ENCODE measurements around the gene TFPI.

TFPI gene

DNA sequence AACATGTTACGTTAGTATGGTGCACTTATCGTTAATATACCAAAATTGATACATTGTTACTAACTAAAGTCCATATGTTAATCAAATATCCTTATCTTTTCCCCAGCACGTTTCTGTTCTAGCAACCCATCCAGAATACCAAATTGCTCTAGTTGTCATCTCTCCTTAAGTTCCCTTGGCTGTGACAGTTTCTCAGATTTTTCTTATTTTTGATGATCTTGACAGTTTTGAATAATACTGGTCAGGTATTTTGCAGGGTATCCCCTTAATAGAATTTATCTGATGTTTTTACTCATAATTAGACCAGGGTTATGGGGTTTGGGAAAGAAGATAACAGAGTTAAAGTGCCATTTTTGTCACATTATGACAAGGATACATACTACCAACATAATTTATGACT is 47.8 kb downstream of the TFPI start:
- DNase-seq (ENCODE audit: low read depth in 1 of 2, low spot score in 1 of 2), result no peak

- DNase-seq (ENCODE audit: low read depth in 1 of 2, low spot score in 1 of 2), result no peak
Measured at GRCh38 chr2:187505065-187505672, 49.1 kb downstream of the TFPI start.

- no peak for DNase-seq (ENCODE audit: low read depth in 1 of 2, low spot score in 1 of 2)
Measured at GRCh38 chr2:187504312-187504921, 49.8 kb downstream of the TFPI start.

DNA sequence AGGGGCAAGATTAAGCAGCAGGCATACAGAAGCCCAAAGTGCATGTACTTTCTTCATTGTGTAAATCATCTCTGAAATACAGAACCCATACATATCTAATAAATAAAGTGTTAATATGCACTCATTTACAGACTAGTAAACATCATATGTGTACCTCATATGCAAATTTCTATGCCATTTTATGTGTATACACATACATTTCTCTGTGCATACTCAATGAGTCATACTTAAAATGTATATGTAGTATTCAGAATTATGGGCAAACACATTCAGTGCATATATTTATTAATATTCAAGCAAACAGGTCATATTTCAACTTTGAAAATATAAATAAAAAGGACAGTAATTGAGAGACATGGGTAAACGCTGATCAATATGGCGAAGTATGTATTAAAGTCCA is 50.5 kb downstream of the TFPI start:
- no peak for DNase-seq (ENCODE audit: low read depth in 1 of 2, low spot score in 1 of 2)

DNA sequence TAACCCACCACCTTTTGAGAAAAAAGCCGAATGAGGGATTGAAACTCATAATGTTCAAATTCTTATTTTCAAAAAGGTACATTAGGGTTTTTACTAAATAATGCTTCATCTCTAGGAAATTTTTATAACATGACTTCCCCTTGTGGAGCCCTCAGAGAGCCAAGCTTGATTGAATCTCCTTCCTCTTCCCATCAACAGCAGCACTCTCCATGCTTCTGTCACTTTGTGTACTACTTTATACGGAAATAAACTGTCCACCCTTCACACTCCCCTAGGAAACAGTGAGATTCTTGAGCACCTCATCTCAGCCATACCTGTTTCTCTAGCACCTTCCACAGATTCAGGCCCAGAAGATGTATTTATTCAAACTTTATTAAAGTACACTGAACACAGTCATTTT is 51.8 kb downstream of the TFPI start:
- DNase-seq (ENCODE audit: low read depth in 1 of 2, low spot score in 1 of 2), result no peak

DNA sequence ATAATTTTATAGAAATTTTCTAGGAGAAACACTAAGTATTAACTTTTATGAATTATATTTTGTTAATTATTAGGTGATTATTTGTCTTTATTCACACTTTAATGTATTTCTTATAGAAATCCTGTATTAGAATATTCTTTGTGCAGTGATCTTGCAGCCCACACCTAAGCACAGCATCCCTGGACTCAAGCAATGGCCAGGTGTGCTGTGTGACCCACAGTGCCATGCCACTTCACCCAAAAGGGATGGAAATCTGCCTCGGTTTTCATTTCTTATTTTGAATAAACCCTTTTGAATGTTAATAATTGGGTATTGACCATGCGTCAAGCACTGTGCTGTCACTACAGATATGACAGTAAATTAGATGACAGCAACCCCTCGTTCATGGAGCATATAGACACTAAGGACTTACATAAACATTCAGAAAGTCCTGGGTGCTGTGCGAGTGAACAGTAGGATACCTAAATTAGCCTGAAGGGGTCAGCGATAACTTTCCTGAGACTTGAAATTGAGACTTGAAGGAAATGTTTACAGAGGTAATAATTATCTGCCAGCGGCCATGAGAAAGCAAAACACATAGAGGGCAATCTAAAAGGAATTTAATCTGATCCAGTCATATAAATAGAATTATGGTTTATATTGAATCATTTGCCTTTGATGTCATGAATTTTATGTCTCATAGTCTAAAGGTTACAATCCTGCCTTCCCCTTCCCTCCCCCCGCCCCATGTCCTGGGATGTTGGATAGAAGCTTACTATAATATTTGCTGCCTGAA is 53.5 kb downstream of the TFPI start:
- no peak for DNase-seq (ENCODE audit: low read depth in 1 of 2, low spot score in 1 of 2)

GRCh38 chr2:187499941-187500532 is 54.2 kb downstream of the TFPI start:
- no peak for DNase-seq (ENCODE audit: low read depth in 1 of 2, low spot score in 1 of 2)

DNA sequence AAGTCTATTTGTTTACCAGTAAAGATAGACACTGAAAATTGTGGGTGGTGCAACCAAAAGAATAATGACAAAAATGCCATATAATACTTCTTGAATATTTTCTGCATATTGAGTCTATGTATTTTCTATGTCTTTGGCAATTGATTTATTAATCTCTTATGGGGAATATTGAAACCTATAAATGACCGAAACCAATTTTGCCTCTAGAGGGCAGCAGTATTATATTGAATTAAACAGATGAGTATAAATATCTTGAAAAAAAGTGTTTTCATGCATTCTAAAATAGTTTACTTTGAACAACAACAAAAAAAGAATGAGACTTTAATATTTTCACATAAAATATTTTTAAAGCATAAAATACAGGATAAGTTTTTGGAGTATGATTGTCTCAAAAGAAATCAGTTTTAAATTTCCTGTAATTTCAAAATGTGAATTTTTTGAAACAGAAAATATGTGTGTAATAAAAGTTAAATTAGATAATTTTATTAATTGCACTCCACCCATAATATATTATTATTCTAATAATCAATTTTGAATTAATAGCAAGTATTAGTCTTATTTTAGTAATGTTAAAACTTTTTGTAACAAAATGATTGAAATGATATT is 56.3 kb downstream of the TFPI start:
- no peak for DNase-seq (ENCODE audit: low read depth in 1 of 2, low spot score in 1 of 2)

DNA sequence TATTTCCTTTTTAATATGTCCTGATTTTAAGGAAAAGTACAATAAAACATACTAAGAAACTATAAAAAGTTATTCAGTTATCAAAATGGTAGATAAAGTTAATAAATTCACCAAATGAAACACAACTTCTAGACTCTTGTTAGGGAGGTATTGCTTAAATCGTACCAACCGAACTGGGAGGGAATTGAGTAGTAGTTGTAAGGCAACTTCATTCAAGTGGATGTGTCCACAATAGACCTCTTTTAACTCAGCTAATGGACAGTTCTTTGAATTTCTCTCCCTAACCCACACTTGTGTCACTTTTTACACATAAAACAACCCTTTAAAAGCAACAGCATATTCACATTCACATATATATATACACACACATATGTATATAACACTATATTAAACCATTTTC is 57.1 kb downstream of the TFPI start:
- no peak for DNase-seq (ENCODE audit: low read depth in 1 of 2, low spot score in 1 of 2)

DNA sequence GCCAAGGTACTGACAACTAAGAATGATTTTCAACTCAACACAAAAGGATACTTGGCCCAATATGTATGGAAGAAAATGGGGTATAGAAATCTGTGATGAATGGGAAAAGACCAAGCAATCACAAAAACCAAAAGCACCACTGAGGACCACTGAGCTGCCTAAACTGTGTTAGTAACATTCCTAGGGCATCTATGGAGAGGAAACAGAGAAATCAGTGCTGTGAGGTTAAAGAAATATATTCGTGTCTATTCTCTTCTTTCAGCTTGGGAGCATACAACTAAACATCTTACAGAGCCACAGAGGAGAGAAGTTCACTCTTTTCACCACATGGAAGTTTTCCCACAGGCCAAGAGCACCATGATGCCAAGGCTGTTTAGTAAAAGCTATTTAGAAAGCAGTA is 58.9 kb downstream of the TFPI start:
- no peak for DNase-seq (ENCODE audit: low read depth in 1 of 2, low spot score in 1 of 2)

- no peak for DNase-seq (ENCODE audit: low read depth in 1 of 2, low spot score in 1 of 2)
Measured at GRCh38 chr2:187493877-187494568, 60.2 kb downstream of the TFPI start.

- no peak for DNase-seq (ENCODE audit: low read depth in 1 of 2, low spot score in 1 of 2)
Measured at GRCh38 chr2:187493180-187493579, 61.1 kb downstream of the TFPI start.

GRCh38 chr2:187486241-187486640 is 68.0 kb downstream of the TFPI start:
- no peak for DNase-seq (ENCODE audit: low read depth in 1 of 2, low spot score in 1 of 2)

DNA sequence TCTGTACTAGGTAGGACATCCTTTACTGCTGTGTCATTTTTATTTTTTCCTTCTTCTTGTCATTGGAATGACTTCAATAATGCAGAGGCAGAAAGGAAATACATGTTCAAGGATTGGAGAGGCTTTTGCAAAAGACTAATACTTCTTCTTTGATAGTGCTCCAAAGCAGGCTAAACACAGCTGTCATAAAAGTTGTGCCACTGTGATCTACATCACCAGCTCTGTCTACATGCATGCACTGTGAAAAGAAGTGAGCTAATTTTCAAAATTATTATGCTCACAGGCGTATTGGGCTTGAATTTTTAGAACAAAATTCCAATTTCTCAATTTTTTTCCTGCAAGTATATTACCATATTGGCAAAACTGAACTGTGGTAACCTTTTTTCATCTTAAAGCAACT is 68.7 kb downstream of the TFPI start:
- DNase-seq (ENCODE audit: low read depth in 1 of 2, low spot score in 1 of 2), result no peak

DNA sequence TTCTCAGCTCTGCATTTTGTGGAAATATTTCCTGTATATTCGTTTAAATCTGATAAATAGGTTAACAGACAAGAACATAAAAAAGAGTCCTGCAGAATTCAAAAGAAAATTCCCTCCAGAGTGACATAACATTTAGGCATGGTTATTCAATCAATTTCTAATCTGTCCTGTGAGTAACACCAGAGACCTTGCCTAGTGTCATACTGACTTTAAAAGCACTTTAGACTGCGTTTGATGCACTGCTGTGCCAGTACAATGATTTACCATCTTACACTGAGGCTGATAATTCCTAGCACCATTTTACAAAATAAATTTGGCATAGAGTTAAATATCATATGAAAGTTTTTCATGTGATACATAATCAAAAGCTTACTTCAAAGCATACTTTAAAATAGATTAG is 70.7 kb downstream of the TFPI start:
- DNase-seq (ENCODE audit: low read depth in 1 of 2, low spot score in 1 of 2), result no peak

DNA sequence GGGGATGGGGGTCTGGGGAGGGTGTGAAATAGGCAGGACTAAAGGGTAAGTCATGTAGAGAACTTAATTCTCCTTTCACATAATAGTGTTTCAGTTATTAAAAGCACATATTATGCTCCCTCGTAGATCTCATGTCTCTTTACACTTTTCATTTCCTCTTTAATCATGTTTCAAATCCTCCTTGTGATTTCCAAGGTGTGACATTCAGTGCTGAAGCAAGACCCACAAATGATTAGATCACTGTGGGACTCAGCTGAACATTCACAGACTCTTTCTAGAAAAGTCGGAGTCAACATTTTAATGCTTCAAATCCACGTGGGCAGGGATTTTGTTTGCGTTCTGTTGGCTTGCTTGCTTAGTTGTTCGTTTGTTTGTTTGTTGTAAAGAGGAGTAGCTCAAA is 71.4 kb downstream of the TFPI start:
- DNase-seq (ENCODE audit: low read depth in 1 of 2, low spot score in 1 of 2), result no peak

GRCh38 chr2:187481543-187481942 is 72.7 kb downstream of the TFPI start:
- no peak for DNase-seq (ENCODE audit: low read depth in 1 of 2, low spot score in 1 of 2)

DNA sequence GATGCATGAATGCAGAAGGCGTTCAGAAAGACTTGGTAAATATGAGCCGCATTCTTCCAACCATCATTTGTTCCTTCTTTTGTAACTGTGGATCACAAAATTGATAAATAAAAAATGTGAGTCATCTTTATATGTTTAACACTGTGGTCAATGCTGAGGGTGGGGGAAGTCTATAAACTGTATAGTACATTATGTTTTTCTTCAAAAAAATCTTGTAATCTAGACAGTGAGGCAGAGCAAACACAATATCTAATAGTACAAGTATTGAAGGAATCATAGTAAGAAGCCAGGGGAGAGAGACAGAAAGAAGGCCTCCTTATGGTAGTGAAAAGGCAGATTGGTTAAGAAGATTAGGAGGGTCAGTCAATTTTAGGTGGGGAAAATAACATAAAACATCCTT is 75.5 kb downstream of the TFPI start:
- no peak for DNase-seq (ENCODE audit: low read depth in 1 of 2, low spot score in 1 of 2)

DNA sequence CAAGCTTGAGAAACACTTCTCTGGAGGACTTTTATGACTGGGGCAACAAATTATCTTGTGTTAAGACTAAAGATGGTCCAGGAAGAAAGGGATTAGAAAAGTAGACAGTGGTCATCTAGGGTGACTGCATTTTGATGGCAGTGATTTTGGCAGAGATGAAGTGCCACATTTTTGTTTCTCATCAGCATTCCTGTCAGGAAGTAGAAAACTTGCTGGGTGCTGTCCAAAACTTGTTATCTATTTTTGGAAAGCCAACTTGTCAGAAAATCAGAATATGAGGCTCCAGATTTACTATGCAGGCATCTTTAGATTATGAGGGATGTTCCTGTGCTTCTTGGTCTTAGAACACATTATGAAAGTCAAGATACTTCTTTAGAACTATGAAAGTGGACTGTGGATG is 77.2 kb downstream of the TFPI start:
- DNase-seq (ENCODE audit: low read depth in 1 of 2, low spot score in 1 of 2), result no peak

GRCh38 chr2:187475499-187476248 is 78.6 kb downstream of the TFPI start:
- DNase-seq (ENCODE audit: low read depth in 1 of 2, low spot score in 1 of 2), result no peak

GRCh38 chr2:187470698-187471097 is 83.5 kb downstream of the TFPI start:
- no peak for DNase-seq (ENCODE audit: low read depth in 1 of 2, low spot score in 1 of 2)
